Karpas-422 (cell line): Measurements from ENCODE around the gene UPF1. TPM values are rescaled to one million over a fixed set of nuclear protein-coding genes. Genes with fewer than 3 reads are reported as not detected.

Experiments
- DNase-seq: peaks from one replicate; pipeline ENCODE4 v3.0.0-alpha.2; 2015
- H2AFZ ChIP-seq: fragments of 200-600 bp; sonication (generic); 2 replicates; pipeline ENCODE4 v1.6.1; 2014; ENCODE audit warnings: antibody characterized with exemption, low read length, mixed read lengths
- H3K27ac ChIP-seq: fragments of 200-600 bp; sonication (generic); 2 replicates; pipeline ENCODE4 v1.5.1; 2014; ENCODE audit warnings: mild to moderate bottlenecking, low read length, moderate library complexity
- H3K27me3 ChIP-seq: fragments of 200-600 bp; sonication (generic); 2 replicates; pipeline ENCODE4 v1.6.1; 2014; ENCODE audit warnings: low read length, mixed read lengths
- H3K36me3 ChIP-seq: fragments of 200-600 bp; sonication (generic); 2 replicates; pipeline ENCODE4 v1.6.1; 2014; ENCODE audit warnings: low read length, mixed read lengths; ENCODE audit not compliant: insufficient read depth
- H3K4me1 ChIP-seq: fragments of 200-600 bp; sonication (generic); 2 replicates; pipeline ENCODE4 v1.6.1; 2014; ENCODE audit warnings: mild to moderate bottlenecking, low read length, mixed read lengths
- H3K4me2 ChIP-seq: fragments of 200-600 bp; sonication (generic); 2 replicates; pipeline ENCODE4 v1.6.1; 2014; ENCODE audit warnings: low read length, low read depth, mild to moderate bottlenecking; ENCODE audit not compliant: poor library complexity, severe bottlenecking
- H3K4me3 ChIP-seq: fragments of 200-600 bp; sonication (generic); 2 replicates; pipeline ENCODE4 v1.5.1; 2014; ENCODE audit warnings: mild to moderate bottlenecking, antibody characterized with exemption, low read length, mixed read lengths
- H3K79me2 ChIP-seq: fragments of 200-600 bp; sonication (generic); 2 replicates; pipeline ENCODE4 v1.6.1; 2014; ENCODE audit warnings: mild to moderate bottlenecking, low read length, mixed read lengths
- H3K9ac ChIP-seq: fragments of 200-600 bp; sonication (generic); 2 replicates; pipeline ENCODE4 v1.6.0; 2014; ENCODE audit warnings: low read length
- H3K9me2 ChIP-seq: fragments of 200-600 bp; sonication (generic), shearing (Covaris generic); replicated peaks from 2 replicates; pipeline ENCODE4 v1.6.0; 2014; ENCODE audit warnings: mild to moderate bottlenecking, low read length, moderate library complexity; ENCODE audit not compliant: insufficient read depth
- H3K9me3 ChIP-seq: fragments of 300-700, 200-600 bp; sonication (generic); 2 replicates; pipeline ENCODE4 v1.6.1; 2014; ENCODE audit warnings: low read length, mixed read lengths
- H4K20me1 ChIP-seq: fragments of 200-600 bp; sonication (generic); 2 replicates; pipeline ENCODE4 v1.6.1; 2014; ENCODE audit warnings: mild to moderate bottlenecking, antibody characterized with exemption, low read length, low read depth; ENCODE audit not compliant: insufficient read depth
- total RNA-seq: library from RNA; depleted of rRNA; stranded (reverse); fragments of >200 nt; shearing (Covaris generic); gene quantifications from 2 replicates; pipeline ENCODE4 v1.2.3, GENCODE V29; 2014; ENCODE audit warnings: low replicate concordance

UPF1 gene
- total RNA-seq, 1 experiment from 2014 or later, result 30.6 TPM

DNA sequence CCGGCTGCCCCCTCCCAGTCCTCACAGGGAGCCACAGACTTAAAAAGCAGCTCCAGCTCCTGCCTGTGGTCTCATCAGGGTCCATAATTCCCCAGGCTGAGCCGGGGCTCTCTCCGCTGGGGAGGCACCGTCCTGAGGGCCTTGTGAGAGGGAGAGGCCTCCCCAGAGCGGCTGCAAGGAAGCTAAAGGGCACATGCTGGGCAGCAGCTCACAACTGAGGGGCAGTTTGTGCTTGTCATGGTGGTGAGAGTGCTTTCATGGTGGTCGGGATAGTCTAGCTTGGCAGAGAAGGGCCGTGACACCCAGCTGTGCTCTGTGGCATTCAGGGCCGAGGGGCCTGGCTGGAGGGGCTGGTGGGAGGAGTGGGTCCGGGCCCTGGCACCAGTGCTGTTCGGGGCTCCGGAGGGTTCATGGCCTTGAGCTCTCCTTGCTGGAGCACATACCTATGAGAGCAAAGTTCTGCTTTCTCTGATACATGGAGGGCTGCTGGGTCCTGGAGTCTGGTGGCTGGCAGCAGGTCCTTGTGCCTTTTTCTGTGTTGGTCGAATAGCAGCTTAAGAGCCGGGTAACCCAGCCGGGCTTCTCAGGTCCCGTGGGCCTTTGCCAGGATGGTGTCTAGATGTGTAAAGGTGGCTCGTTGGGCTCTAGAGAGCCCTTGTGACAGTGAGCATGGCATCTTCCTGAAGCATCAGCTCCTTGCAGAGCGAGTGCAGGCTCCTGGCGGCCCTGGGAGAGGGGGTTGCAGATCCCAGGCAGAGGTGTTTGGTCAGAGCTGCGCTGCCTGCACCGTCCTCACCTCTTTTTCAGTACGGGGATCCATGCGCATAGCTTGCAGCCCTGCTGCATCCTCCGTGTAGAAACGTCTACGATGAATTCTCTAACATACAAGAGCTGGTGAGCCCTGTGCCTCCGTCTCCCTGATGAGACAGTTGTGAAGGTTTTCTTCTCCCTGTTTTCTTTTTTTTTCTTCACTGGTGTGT lies 8.8 kb downstream of the UPF1 start:
- Histone ChIP-seq H3K4me1 (peaks cover 7% of the 10 kb centered on the region; the same call in 1 of the 2 replicates), H3K9ac (no peak overlapping the region), H3K4me2 (no peak overlapping the region), H3K9me2 (no peaks in the 10 kb centered on the region), H3K27ac (no peak overlapping the region), H2AFZ (no peak overlapping the region), H3K4me3 (no peak overlapping the region), H4K20me1 (peaks cover 82% of the 10 kb centered on the region), H3K9me3 (no peaks in the 10 kb centered on the region), H3K27me3 (no peaks in the 10 kb centered on the region), H3K79me2 (peaks cover 100% of the 10 kb centered on the region), H3K36me3 (peaks cover 22% of the 10 kb centered on the region)
- no peak for DNase-seq

DNA sequence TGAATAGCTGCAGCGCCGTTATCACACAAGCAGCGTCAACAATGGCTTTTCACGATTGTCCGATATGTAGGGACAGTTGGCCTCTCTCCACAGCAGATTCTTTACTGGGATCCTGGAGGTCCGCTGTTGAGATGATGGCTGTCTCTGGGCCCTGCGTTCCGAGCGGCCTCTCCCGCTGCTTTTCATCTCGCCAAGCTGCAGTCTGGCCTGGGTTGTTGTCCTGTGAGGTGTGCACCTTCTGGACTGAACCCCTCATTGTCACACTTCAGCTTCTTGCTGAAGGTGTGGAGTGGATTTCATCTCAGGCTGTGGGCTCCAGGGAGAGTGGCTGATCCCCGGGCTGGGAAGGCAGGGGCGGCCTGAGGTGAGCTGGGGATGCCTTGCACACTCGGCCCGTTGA lies 9.6 kb downstream of the UPF1 start:
- H4K20me1 ChIP-seq, result peaks cover 82% of the 10 kb centered on the region

DNA sequence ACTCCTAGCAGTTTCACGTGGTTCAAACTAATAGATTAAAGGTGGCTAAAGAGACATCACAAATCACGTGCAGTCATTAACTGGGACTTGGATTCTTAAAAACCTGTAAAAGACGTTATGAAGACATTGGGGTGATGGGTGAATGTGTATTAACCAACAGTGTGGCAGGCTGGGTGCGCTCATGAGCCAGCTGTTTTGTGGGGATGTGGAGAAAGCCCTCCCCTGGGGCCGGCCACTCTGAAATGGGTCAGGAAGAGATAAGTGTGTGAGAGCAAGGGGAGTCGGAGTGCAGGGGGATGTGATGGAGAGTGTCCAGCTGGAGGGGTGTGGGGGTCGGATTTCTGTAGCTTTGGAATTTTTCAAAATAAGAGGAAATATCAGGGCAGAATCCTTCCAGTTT lies 10.4 kb downstream of the UPF1 start:
- H3K4me1 ChIP-seq, result peaks cover 14% of the 10 kb centered on the region
- peaks cover 81% of the 10 kb centered on the region for H4K20me1 ChIP-seq
- H3K4me3 ChIP-seq, result no peak overlapping the region

More for the DNA sequence above, 9.6 kb downstream of the UPF1 start:
- Histone ChIP-seq H3K9me3 (no peaks in the 10 kb centered on the region), H3K4me1 (peaks cover 13% of the 10 kb centered on the region), H3K4me3 (no peak overlapping the region), H3K27me3 (no peaks in the 10 kb centered on the region), H3K9me2 (no peaks in the 10 kb centered on the region), H3K4me2 (no peak overlapping the region), H3K79me2 (peaks cover 100% of the 10 kb centered on the region), H2AFZ (no peak overlapping the region), H3K27ac (no peak overlapping the region), H3K9ac (no peak overlapping the region), H3K36me3 (peaks cover 16% of the 10 kb centered on the region)
- no peak for DNase-seq

DNA sequence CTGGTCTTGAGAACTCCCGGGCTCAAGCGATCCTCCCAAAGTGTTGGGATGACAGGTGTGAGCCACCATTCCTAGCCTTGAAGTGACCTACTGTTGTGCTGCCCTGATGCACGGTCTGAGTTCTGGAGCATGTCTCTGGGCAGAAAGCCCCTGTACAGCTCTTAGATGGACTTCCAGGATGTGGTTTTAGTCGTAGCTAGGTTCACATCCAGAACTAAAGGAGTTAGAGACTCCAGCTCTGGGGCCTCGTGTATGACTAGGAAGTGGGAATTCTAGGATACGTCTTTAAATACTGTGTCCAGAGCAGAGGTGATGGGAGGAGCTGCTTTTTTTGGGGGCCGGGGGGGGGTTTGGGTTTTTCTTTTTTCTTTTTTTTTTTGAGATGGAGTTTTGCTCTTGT lies 12.2 kb downstream of the UPF1 start:
- H3K79me2 ChIP-seq, result peaks cover 99% of the 10 kb centered on the region
- no peak for DNase-seq
- H3K9ac ChIP-seq, result no peak overlapping the region
- H3K9me3 ChIP-seq, result no peaks in the 10 kb centered on the region
- H4K20me1 ChIP-seq, result peaks cover 89% of the 10 kb centered on the region
- H2AFZ ChIP-seq, result no peak overlapping the region
- H3K9me2 ChIP-seq, result no peaks in the 10 kb centered on the region
- no peak overlapping the region for H3K27ac ChIP-seq
- H3K4me1 ChIP-seq, result peaks cover 24% of the 10 kb centered on the region
- peaks cover 16% of the 10 kb centered on the region; the same call in 1 of the 2 replicates for H3K36me3 ChIP-seq
- no peak overlapping the region for H3K4me2 ChIP-seq
- H3K4me3 ChIP-seq, result no peak overlapping the region
- no peaks in the 10 kb centered on the region for H3K27me3 ChIP-seq

More for the DNA sequence above, 10.4 kb downstream of the UPF1 start:
- DNase-seq, result no peak
- Histone ChIP-seq H3K9ac (no peak overlapping the region), H2AFZ (no peak overlapping the region), H3K79me2 (peaks cover 99% of the 10 kb centered on the region), H3K27ac (no peak overlapping the region), H3K4me2 (no peak overlapping the region), H3K27me3 (no peaks in the 10 kb centered on the region), H3K36me3 (peaks cover 13% of the 10 kb centered on the region; the same call in 1 of the 2 replicates), H3K9me2 (no peaks in the 10 kb centered on the region), H3K9me3 (no peaks in the 10 kb centered on the region)

DNA sequence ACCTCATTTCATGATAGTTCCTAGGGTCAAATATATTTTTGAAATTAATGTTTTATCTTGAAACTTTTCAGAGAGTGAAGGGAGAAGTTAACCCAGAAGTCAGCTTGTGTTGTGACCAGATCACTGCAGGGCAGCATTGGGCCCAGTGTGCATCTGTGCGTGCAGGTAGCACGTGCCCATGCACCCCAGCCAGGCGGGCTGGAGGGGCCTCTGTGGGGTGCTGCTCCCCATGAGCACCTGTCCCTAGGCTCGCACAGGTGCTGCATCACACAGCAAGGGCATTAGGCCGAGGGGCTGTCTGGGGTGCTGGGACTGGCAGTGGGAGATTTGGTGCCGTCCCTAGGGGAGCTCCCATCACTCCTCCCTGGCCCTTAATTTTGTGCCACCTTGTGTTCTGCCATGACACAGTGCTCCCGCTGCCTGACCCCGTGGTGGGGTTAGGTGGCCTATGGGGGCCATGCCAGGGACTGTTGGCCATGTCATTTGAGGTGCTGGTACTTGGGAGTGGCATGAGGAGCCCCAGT lies 13.1 kb downstream of the UPF1 start:
- Histone ChIP-seq H3K4me3 (no peak overlapping the region), H3K9me3 (no peaks in the 10 kb centered on the region), H4K20me1 (peaks cover 90% of the 10 kb centered on the region), H3K27ac (no peak overlapping the region), H3K9me2 (no peaks in the 10 kb centered on the region), H3K27me3 (no peaks in the 10 kb centered on the region), H3K36me3 (peaks cover 16% of the 10 kb centered on the region; the same call in 1 of the 2 replicates), H3K79me2 (peaks cover 99% of the 10 kb centered on the region), H3K9ac (no peak overlapping the region), H2AFZ (no peak overlapping the region), H3K4me2 (no peak overlapping the region), H3K4me1 (peaks cover 24% of the 10 kb centered on the region)
- DNase-seq, result no peak

DNA sequence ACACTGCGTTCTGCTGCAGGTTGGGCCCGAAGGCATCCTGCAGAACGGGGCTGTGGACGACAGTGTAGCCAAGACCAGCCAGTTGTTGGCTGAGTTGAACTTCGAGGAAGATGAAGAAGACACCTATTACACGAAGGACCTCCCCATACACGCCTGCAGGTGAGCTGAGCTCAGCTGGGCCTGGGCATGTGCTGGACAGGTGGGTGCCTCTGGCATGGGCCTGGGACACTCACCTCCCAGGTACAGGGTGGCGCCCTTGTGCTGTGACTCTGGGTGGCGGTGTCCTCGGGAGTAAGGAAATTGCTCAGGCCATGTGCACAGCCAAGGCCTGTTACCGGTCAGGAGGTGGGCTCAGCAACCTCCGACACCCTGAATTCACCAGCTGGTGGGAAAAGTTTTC lies 14.2 kb downstream of the UPF1 start:
- DNase-seq, result no peak
- H3K9ac ChIP-seq, result no peak overlapping the region
- peaks cover 80% of the 10 kb centered on the region for H4K20me1 ChIP-seq
- peaks cover 96% of the 10 kb centered on the region for H3K79me2 ChIP-seq
- H3K27me3 ChIP-seq, result no peaks in the 10 kb centered on the region
- no peaks in the 10 kb centered on the region for H3K9me3 ChIP-seq
- H3K4me1 ChIP-seq, result peaks cover 24% of the 10 kb centered on the region
- H3K4me3 ChIP-seq, result no peak overlapping the region
- H3K4me2 ChIP-seq, result no peak overlapping the region
- H2AFZ ChIP-seq, result no peak overlapping the region
- no peaks in the 10 kb centered on the region for H3K9me2 ChIP-seq
- H3K36me3 ChIP-seq, result peaks cover 20% of the 10 kb centered on the region; the same call in 1 of the 2 replicates
- no peak overlapping the region for H3K27ac ChIP-seq

DNA sequence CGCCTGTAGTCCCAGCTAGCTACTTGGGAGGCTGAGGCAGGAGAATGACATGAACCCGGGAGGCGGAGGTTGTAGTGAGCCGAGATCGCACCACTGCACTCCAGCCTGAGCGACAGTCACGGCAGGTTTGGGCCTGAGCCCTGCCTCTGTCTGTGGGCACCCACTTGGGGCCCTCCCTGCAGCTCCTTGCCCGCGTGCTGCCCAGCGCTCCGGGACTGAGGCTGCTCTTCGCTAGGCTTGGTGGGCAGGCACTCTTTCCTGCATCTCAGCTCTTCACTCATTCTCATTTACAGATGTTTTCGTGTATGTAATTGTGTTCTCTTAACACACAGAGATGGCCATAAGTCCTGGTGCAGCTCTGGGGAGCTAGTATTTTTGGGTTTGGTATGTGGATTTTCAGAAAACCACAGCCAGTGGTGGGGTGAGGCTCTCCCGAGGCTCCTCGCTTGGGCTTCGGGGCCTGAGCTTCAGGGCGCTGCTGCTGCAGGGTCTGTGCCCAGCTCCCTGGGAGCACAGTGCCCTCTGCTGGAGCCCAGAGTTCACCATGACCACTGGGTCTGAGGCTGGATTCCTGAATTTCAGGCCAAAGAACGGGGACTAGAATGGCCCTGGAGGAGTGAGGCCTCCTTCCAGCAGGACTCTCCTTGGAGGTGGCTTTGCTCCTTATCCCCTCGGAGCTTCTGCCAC lies 15.2 kb downstream of the UPF1 start:
- no peaks in the 10 kb centered on the region for H3K27me3 ChIP-seq
- no peaks in the 10 kb centered on the region for H3K9me2 ChIP-seq
- DNase-seq, result peak; percentile 83
- no peak overlapping the region for H3K27ac ChIP-seq
- H3K4me2 ChIP-seq, result no peak overlapping the region
- peaks cover 85% of the 10 kb centered on the region for H3K79me2 ChIP-seq
- peaks cover 20% of the 10 kb centered on the region; the same call in 1 of the 2 replicates for H3K36me3 ChIP-seq
- H3K4me3 ChIP-seq, result no peak overlapping the region
- H3K9me3 ChIP-seq, result no peaks in the 10 kb centered on the region
- no peak overlapping the region for H2AFZ ChIP-seq
- no peak overlapping the region for H3K9ac ChIP-seq
- H4K20me1 ChIP-seq, result peaks cover 70% of the 10 kb centered on the region
- H3K4me1 ChIP-seq, result peaks cover 24% of the 10 kb centered on the region
